ENCODE data around the gene ACOT7.

ACOT7 gene

GRCh38 chr1:6262555-6263420 is 130.8 kb downstream of the ACOT7 start:
- DNase-seq, result no peak

- DNase-seq, result no peak
These were observed 132.0 kb downstream of the ACOT7 start for GRCh38 chr1:6261615-6261995.

DNA sequence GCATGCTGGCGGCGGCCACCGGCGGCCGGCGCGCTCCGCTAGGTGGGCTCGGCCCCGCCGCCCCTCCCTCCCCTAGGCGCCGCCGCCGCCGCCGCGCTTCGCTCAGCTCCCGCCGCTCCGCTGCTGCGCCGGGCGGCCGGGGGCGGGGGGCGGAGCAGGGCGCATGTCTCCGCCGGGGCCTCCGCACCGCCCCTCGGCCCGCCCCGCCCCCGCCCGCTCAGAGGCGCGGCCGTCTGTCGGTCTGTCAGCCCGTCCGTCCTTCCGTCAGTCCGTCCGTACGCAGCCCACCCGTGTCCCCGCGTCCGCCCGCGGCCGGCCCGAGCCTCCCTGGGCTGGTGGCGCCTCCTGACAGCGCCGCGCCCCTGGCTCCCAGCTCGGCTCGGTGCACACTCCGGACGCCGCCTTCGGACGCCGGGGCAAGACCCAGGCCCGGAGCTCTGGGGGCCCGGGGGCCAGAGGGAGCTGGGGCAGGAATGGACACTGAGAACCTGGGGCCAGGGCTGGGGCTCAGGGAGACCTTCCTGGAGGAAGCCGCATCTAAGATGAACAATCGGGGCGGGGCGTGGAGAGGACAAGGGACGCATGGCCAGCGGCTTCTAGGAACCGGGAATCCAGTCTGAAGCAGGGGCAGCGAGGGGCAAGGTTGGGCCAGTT is 132.5 kb downstream of the ACOT7 start, which contains the start of gene GPR153:
Gene GPR153 (minus strand): TSS at position 138 of the 654 bp plus-strand sequence. CDS start 6,193 bp downstream, outside the sequence.
- no peak for DNase-seq

GRCh38 chr1:6260433-6260934 is 133.1 kb downstream of the ACOT7 start:
- no peak for DNase-seq

DNA sequence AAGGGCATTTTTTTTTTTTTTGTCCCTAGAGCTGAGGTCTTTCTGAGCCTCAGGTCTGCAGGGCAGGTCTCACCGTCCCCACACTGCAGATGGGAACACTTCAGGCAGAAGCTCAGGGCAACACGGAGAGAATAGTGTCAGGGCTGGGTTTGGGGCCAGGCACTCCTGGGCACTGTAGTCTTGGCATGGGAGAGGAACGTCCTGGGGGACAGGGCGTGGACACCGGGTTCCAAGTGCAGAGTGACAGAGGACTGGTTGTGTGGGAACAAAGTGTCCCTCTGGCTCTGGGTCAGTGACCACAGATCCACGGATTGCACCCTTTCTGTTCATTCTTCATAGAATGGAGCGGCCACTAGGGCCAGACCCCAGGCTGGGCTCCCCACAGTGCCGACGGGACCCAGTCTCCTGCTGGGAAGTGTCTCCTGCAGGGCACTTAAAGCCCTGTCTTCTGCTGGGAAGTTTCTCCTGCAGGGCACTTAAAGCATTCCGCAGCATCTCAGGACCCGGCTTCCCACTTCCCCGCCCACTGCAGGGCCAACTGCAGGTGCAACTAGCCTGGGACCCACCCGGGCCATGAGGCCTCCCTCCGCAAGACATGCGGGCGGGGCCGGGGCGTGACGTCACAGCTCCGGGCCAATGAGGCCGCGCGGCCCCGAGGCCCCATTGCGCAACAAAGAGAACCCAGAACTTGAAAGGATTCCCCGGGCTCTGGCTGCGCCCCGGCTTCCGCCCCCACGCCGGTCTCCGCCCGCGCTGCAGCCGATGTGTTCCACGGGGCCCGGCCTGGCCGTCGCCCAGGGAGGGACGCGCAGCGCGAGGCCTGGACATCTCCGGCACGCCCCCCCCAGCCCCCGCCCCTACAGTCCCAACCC is 133.8 kb downstream of the ACOT7 start:
- no peak for DNase-seq

GRCh38 chr1:6258675-6259074 is 134.9 kb downstream of the ACOT7 start:
- no peak for DNase-seq

DNA sequence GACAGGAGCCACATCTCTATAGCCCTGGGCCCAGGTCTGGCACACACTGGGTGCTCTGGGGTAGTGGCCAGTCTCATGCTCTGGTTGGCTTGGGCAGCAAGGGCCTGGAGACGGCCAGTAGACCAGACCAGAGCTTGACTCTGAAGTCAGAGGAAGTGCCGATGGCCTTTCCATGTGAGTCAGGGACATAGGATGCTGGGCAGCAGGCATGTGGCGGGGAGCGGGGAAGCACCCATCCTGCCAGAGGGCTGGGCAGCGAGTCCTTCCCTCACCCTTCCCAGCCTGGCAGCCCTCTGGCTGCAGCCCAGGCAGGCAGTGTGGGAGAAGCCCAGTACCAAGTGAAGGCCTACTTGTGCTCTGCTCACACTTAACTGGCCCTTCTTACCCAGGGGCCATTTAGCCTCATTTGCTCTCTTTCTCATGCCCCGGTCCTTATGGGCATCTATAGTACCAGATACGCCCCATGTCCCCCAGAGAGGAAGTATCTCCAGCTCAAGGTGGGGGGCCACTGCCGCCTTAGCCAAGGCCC is 136.0 kb downstream of the ACOT7 start:
- no peak for DNase-seq

DNA sequence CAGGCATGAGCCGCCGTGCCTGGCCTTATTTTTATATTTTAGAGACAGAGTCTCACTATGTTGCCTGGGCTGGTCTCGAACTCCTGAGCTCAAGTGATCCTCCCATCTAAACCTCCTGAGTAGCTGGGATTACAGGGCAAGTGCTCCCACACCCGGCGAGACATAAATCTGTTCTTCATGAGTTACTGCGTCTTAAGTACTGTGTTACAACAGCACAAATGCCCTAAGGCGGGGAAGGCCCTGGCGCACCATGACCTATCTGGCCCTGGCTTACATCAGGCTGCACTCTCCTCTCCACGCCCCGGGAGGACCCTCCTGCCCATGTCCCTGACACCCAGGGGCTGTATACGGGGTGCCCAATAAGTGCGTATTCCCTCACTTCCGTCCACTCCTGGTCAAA is 136.9 kb downstream of the ACOT7 start:
- no peak for DNase-seq

DNA sequence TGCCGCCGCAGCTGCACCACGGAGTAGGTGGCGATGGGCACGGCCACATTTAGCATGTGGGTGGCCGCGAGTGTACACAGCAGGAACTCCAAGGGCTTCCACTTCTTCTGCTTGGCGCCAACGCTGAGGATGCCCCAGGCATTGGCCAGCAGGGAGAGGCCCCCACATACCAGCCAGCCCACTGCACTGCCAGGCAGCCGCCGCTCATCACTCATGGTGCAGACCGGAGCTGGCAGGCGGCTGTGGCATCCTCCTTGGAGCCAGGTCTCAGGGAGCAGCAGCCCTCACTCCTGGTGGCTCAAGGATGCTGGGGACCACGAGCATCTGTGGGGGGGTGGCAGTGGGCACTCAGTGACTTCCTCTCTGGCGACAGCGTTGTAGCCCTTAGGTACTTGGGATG is 138.9 kb downstream of the ACOT7 start:
- no peak for DNase-seq

- no peak for DNase-seq
These were observed 140.2 kb downstream of the ACOT7 start for GRCh38 chr1:6253380-6253779.

DNA sequence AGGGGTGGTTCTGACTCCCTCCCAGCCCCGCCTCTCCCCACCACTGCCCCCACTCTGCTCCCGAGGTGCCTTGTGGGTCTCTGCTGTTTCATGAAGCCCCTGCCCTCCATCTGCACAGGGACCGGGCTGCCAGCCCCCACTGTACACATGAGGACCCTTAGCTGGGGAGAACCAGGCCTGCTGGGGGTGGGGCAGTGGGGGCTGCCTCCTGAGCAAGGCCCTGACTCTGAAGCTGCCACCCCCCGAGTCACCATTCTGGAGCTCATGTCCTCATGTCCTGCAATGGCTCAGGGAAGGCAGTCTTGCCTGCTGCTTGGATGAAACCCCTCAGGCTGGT is 141.2 kb downstream of the ACOT7 start:
- DNase-seq, result no peak

- no peak for DNase-seq
These were observed 141.7 kb downstream of the ACOT7 start for GRCh38 chr1:6251681-6252373.

- no peak for DNase-seq
These were observed 142.3 kb downstream of the ACOT7 start for GRCh38 chr1:6251233-6251632.

- DNase-seq, result no peak
These were observed 143.6 kb downstream of the ACOT7 start for GRCh38 chr1:6249739-6250689.

GRCh38 chr1:6248932-6249738 is 144.4 kb downstream of the ACOT7 start:
- DNase-seq, result no peak

- no peak for DNase-seq
These were observed 145.3 kb downstream of the ACOT7 start for GRCh38 chr1:6248161-6248776.

DNA sequence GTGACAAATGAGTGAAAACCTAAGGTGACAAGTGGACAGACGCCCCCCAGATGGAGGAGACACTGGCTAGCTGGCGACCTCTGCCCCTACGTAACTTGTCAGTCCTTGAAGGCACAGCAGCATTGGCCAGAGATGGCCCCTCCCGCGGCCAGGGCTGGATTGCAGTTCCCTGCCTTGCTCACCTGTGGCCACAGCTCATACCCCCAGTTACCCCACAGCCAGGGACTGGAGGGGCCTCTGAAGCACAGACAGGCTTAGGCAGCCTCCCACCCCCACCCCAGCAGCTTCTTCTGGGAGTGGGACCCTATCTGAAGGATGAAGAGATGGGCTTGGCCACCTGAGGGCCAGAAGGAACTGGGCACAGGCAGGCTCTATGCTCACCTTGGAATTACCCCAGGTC is 145.9 kb downstream of the ACOT7 start:
- no peak for DNase-seq

DNA sequence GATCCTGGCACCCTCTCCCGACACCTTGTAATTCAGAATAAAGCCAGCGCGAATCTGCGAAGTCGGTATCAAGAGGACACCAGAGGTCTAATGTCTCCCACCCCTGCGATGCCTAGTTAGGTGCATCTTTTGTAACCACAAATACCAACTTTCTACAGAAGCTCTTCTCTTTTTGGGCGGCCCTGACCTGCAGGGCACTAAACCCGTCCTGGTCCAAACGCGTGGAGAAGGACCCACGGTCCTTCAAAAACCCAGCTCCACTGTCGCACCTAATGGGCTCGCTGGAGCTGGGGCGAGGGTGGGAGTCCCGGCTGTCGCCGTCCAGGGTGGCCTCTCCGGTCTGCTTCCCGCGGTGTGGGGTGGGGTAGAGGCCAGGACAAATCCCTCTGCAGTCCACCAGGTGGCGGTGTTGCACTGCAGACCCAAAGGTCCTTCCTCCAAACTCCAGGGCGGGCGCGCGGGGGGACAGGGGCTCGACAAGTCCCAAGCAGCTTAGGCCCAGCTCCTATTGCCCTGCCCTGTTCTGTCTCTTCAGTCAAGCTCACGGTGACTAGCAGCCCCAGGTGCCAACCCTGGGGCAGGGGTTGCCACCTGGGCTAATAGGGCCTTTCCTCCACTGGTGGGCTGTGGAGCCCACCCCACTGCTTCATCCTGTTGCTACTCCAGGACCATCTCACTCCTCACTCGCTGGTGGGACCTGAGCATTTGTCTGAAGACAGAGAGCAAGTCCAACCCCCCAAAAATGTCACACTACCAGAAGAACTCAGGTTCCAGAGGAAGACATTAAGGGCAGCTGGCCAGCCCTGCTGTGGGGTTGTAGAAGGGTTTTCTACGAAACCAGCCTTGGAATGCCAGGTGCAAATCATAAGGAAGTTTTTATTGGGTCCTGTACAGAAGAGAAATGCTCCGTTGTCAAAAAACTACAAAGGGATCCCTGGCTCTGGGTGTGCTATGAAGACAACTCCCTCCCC is 146.8 kb downstream of the ACOT7 start:
- peak; percentile 42 for DNase-seq
